GM21515 (cell line): ENCODE measurements around the gene BPIFB2.

Source experiments
- ATAC-seq: cut with Tn5 transposase; IDR thresholded peaks from one replicate; pipeline ENCODE4 v1.9.1; 2021; ENCODE audit not compliant: unreplicated experiment

BPIFB2 gene

GRCh38 chr20:33005908-33006775 is 1.4 kb upstream of the BPIFB2 start:
- no peak for ATAC-seq

- ATAC-seq, result no peak
Measured at GRCh38 chr20:33006776-33007375, 628 bp upstream of the BPIFB2 start.

GRCh38 chr20:33008336-33009213 is 1.1 kb downstream of the BPIFB2 start:
- no peak for ATAC-seq

- ATAC-seq, result no peak
Measured at GRCh38 chr20:33009214-33010132, 2.0 kb downstream of the BPIFB2 start.

GRCh38 chr20:33010133-33010504 is 2.6 kb downstream of the BPIFB2 start:
- ATAC-seq, result no peak

GRCh38 chr20:33010674-33011449 is 3.4 kb downstream of the BPIFB2 start:
- no peak for ATAC-seq

GRCh38 chr20:33012327-33013189 is 5.1 kb downstream of the BPIFB2 start:
- no peak for ATAC-seq

- no peak for ATAC-seq
Measured at GRCh38 chr20:33013701-33014326, 6.3 kb downstream of the BPIFB2 start.

- ATAC-seq, result no peak
Measured at GRCh38 chr20:33014336-33015113, 7.0 kb downstream of the BPIFB2 start.

- no peak for ATAC-seq
Measured at GRCh38 chr20:33015114-33015484, 7.6 kb downstream of the BPIFB2 start.

- ATAC-seq, result no peak
Measured at GRCh38 chr20:33015700-33016580, 8.4 kb downstream of the BPIFB2 start.

GRCh38 chr20:33016581-33017109 is 9.1 kb downstream of the BPIFB2 start:
- ATAC-seq, result no peak

- ATAC-seq, result no peak
Measured at GRCh38 chr20:33017542-33017941, 10.0 kb downstream of the BPIFB2 start.

- no peak for ATAC-seq
Measured at GRCh38 chr20:33018169-33018931, 10.8 kb downstream of the BPIFB2 start.

- no peak for ATAC-seq
Measured at GRCh38 chr20:33019465-33020277, 12.2 kb downstream of the BPIFB2 start.
